Left ventricle myocardium inferior (tissue), 1 donor: Measurements from ENCODE around the gene TRNP1. TPM values are rescaled to one million over a fixed set of nuclear protein-coding genes. Genes with fewer than 3 reads are reported as not detected.

Source experiments
- DNase-seq: peaks from one replicate; pipeline ENCODE4 v3.0.0-alpha.2; 2020
- H3K27ac ChIP-seq: fragments of 200-600 bp; replicated peaks from 2 replicates; pipeline ENCODE4 v1.8.0; 2021
- H3K27me3 ChIP-seq: fragments of 200-600 bp; 2 replicates; pipeline ENCODE4 v1.8.0; 2021; ENCODE audit warnings: low read depth
- H3K36me3 ChIP-seq: fragments of 200-600 bp; 2 replicates; pipeline ENCODE4 v1.8.0; 2021
- H3K4me1 ChIP-seq: fragments of 200-600 bp; 2 replicates; pipeline ENCODE4 v1.8.0; 2021
- H3K4me3 ChIP-seq: fragments of 200-600 bp; 2 replicates; pipeline ENCODE4 v1.8.0; 2021; ENCODE audit warnings: mild to moderate bottlenecking, moderate library complexity
- H3K9me3 ChIP-seq: fragments of 200-600 bp; replicated peaks from 2 replicates; pipeline ENCODE4 v1.8.0; 2021
- CTCF ChIP-seq: fragments of 200-600 bp; IDR thresholded peaks from 2 replicates; pipeline ENCODE4 v1.8.0; 2021; ENCODE audit warnings: antibody characterized with exemption, mild to moderate bottlenecking, borderline replicate concordance
- intact Hi-C: fragments of 100-400 bp; cut with micrococcal nuclease; formaldehyde crosslinking; loops from one replicate; pipeline ENCODE4 v1.11.0; 2022
- total RNA-seq: library from RNA; stranded (reverse); fragmentation: NEBNext Ultra II Directional; extraction: Animal tissue kit (Norgen Biotek cat#: 25700); gene quantifications from one replicate; pipeline ENCODE4 v1.2.1, GENCODE V29; 2021
- donor health status: DM: no; HTN: yes; CAD: no; lungs with severe emphysema.

Gene TRNP1
- total RNA-seq, 1 donor from 2014 or later = 35.7 TPM

GRCh38 chr1:27016376-27016775 lies 22.9 kb downstream of the TRNP1 start:
- Histone ChIP-seq H3K4me1 (peaks cover 16% of the 10 kb centered on the region), H3K4me3 (no peak overlapping the region), H3K36me3 (no peaks in the 10 kb centered on the region), H3K27ac (no peak overlapping the region), H3K27me3 (no peaks in the 10 kb centered on the region), H3K9me3 (no peaks in the 10 kb centered on the region)
- no peak for DNase-seq
- intact Hi-C loops = no loop called here
- no peak for TF ChIP-seq CTCF

- no peaks in the 10 kb centered on the region for H3K27me3 ChIP-seq
- no peaks in the 10 kb centered on the region for H3K36me3 ChIP-seq
- peaks cover 9% of the 10 kb centered on the region for H3K4me1 ChIP-seq
- DNase-seq = no peak
- H3K4me3 ChIP-seq = no peak overlapping the region
- H3K9me3 ChIP-seq = no peaks in the 10 kb centered on the region
- intact Hi-C loops = no loop called here
- no peak overlapping the region for H3K27ac ChIP-seq
- no peak for TF ChIP-seq CTCF
These were observed 23.7 kb downstream of the TRNP1 start for GRCh38 chr1:27017207-27017606.

- intact Hi-C loops = no loop called here
- Histone ChIP-seq H3K27me3 (no peaks in the 10 kb centered on the region), H3K4me1 (peaks cover under 1% of the 10 kb centered on the region), H3K9me3 (no peaks in the 10 kb centered on the region), H3K4me3 (no peak overlapping the region), H3K36me3 (no peaks in the 10 kb centered on the region), H3K27ac (no peak overlapping the region)
- no peak for DNase-seq
- no peak for TF ChIP-seq CTCF
These were observed 24.8 kb downstream of the TRNP1 start for GRCh38 chr1:27018316-27018715.

GRCh38 chr1:27021354-27022031 lies 28.0 kb downstream of the TRNP1 start:
- intact Hi-C loops = no loop called here

GRCh38 chr1:27025718-27026117 lies 32.2 kb downstream of the TRNP1 start:
- no peaks in the 10 kb centered on the region for H3K4me1 ChIP-seq
- H3K27me3 ChIP-seq = no peaks in the 10 kb centered on the region
- TF ChIP-seq CTCF = no peak
- no peak overlapping the region for H3K27ac ChIP-seq
- intact Hi-C loops = no loop called here
- H3K36me3 ChIP-seq = no peaks in the 10 kb centered on the region
- no peaks in the 10 kb centered on the region for H3K9me3 ChIP-seq
- no peak overlapping the region for H3K4me3 ChIP-seq
- no peak for DNase-seq

More at GRCh38 chr1:27021354-27022031, 28.0 kb downstream of the TRNP1 start:
- no peak overlapping the region for H3K27ac ChIP-seq
- no peaks in the 10 kb centered on the region for H3K9me3 ChIP-seq
- no peak for TF ChIP-seq CTCF
- no peaks in the 10 kb centered on the region for H3K27me3 ChIP-seq
- no peaks in the 10 kb centered on the region for H3K36me3 ChIP-seq
- H3K4me3 ChIP-seq = no peak overlapping the region
- H3K4me1 ChIP-seq = no peaks in the 10 kb centered on the region
- DNase-seq = no peak
